NOMO-1 treated with DMSO at 0.1 percent for 48 hours (cell line): ENCODE results near the gene PHACTR3.

Experiments used
- DNase-seq: peaks from one replicate; lab custom pipeline; 2025; ENCODE audit not compliant: unreplicated experiment; lab: John Stamatoyannopoulos, UW

Gene PHACTR3

DNA sequence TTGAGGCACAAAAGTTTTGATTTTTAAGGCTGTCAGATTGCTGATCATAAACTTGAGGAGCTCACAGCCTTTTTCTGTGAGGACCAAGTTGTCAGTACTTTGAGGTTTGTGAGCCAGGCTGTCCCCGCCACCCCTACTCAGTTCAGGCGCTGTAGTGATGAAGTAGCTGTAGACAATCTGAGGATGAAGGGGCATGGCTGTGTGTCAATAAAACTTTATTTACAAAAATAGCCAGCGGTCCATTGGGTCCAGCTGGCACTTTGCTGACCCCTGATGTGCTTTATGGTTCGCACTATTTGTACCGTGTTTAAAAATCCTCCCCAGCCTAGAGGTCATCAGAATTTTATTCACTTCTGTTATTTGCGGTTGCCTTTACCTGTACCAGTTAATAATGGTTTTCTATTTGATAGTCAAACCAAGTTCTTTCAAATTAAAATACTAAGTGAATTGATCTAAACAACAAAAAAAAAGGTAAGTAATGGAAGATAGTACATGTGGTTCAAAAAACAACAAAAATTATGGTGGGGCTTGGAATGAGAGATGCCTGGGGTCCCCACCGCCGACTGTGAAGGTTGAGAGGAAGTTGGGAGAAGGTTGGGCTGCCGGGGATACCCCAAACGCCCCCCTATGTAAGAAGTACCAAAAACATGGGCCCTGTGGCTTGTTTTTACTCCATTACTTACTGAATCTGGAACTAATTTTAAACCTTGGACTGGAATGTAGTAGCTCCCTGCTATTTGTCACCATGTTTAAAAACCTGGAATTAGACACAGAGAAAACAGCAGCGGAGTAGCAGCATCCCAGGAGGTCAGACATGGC is 205.5 kb downstream of the PHACTR3 start:
- DNase-seq, result no peak

DNA sequence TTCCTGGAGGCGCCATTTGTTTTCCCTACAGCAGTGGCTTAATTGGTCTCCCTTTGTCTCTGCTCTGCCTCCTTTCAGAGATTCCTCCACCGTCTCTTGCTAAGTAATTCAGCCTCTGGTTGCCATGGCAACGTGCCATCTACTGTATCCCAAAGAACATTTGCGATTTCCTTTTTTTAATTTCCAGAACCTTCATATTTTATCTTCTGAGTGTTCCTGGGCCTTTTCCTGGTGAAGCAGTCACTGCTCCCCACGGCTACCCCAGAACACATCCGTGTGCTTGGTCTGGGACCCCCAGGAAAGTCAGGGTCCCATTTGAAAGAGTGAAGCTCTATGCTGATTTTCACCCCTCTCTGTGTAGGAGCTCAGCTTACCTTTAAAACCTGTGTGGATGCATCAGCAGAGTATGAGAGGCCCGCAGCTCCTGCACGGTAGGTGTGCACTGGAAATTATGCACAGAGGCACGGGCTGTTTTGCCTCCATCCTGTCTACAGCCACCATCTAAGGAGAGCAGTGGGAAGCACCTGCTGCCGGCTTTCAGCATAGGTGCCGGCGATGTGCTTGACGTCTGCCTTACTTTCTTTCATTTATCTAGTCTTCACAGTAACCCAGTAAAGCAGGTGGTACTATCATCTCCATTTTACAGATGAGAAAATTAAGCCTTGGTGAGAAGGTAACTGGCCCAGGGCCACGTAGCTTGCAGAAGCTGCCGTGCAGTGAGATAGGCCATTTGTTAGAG is 206.3 kb downstream of the PHACTR3 start:
- no peak for DNase-seq

DNA sequence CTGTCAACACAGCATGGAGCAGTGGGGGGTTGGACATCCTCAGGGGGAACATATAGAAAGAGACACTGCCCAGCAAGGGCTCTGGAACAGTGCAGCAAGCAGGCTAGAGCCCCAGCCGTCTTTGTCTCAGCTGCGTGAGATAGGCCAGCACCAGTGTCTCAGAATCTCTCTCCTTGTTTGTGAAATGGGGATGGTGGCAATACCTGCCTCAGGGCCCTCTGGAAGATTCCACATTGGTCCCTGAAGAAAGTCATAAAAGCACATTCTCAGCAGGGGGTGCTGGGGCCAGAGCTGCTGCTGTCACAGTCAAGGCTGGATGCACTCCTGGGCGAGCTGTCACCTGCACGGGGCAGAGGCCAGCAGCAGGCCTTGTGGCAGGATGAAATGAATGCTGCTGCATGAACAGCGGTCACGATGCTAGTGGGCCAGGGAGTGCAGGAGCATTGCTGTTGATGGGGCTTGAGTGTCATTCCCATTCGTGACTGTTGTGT is 207.4 kb downstream of the PHACTR3 start:
- DNase-seq, result no peak

DNA sequence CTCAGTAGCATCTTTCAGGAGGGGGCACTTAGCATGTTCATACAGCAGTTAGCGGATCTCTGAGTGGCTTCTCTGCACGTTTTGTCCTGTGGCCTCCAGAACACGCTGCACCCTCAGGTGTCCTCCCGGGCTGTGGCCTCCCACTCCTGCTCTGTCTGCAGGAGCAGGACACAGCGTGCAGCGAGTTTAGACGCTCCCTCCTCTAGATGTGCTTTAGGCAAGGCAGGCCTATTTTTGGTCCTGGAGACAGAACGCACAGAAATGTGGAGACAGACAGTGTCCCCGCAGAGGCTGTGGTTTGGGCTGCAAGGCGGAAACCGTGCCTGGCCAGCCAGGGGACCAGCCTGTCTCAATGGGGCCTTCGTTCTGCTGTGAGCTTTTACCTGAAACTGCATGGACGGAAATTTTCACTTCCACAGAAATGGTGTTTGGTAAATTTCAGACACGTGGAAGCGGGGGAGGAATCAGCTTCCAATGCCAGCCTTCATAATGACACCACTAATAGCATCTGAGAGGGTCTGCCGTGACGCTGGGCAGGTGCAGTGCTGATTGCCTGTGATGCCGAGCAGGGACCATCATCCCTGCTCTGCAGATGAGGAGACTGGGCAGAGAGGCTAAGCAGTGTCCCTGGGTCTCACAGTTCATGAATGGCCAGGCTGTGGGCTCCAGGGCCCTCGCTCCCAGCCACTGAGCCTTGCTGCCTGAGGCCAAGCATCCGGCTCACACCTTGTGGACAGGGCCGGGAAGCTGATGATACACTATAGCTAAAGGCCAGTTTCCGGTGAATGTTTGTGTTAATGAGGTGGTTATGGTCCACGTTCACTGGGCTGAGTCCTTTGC is 208.2 kb downstream of the PHACTR3 start:
- DNase-seq, result no peak

DNA sequence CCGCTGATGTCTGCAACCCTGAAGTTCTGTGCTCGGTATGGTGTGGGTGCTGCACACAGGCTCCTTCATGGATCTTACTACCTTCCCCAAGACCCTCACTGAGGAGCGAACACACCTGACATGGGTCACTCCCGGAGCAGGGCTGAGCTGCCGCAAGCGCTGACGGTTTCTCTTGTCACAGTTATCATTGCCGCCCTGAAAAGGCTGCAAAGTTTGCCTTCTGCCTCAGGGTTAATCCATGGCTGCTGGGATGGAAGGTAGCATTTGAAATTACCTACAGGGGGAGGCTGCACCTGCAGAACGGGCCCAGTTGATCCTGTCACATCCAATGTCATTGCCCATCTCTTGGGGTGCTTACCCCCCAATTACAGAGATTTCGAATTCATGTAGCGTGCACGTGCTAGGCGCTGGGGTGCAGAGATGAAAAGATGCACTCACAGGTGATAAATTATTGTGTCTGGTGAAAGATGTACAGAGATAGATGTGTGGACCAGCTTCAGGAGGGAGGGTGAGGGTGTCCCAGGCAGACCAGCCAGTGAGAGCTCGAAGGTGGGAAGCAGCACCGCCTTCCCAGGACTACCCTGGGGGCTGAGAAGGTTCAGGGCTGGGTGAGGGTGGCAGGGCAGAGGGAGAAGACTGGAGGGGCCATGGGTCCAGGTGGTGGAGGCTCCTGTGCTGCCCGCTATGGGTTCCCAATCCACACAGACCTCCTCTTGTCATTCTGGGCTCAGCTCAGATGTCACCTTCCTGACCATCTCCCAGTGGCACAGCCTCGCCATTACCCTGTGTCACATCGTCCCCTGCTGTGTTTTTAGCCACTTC is 209.0 kb downstream of the PHACTR3 start:
- no peak for DNase-seq

DNA sequence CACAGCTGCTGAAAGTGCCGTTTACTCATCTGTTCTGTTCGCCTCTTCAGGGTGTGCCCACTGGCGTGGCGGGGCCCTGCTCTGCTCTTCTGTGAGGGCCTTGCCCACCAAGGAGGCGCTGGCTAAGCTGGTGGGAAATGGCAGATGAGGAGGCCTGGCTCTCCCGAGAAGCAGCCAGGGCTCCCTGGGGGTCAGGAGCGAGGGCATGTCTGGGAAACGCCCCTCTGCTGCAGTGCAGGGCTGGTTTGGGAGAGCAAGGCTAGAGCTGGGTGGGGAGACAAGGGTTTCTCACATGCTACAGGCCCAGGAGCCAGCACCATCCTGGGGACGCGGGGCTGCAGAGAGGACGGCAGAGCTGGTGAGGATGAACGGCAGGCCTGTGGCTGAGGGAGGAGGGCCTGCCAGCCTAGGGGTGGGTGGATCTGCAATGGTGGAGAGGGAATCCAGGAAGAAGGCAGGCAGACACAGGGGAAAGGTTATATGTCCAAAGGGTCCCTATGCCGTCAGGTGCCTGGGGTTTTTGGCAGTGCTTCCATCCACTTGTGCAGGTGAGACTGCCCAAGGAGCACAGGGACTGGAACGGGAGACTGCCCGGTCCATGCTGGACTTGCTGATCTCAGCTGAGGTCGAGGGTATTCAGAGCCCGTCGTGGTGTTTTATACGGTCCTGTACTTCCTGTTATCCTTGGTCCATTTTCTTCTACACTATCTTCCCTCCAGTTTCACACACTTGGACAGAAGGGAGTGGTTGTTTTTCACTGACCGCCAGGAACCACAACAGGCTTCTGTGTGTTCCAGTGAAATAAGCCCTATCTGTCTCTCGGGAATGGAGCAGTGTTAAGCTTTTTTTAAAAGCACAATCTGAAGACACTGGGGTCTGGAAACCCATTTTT is 209.9 kb downstream of the PHACTR3 start:
- no peak for DNase-seq

DNA sequence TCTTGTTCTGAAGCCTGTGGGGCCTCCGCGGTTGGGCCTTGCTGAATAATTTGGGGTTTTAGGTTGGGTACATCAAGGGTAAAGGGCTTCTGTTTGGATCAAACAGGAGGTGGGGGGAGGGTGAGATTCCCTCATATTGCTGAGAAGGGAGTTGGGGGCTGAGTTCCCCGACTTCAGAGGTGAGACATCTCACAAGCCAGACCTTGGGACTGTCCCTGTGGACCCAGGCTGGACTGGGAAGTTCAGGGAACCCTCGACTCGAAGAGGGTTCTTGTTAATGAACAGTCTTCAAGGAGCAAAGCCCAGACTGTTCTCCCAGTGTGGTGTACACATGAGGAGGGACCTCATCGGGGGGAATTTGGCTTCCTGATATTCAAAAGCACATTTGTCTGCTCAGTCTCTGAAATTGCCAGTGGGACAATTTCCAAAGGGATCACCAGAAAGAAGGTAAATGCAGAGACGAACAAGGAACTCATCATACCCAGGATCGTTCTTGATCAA is 210.6 kb downstream of the PHACTR3 start:
- no peak for DNase-seq

DNA sequence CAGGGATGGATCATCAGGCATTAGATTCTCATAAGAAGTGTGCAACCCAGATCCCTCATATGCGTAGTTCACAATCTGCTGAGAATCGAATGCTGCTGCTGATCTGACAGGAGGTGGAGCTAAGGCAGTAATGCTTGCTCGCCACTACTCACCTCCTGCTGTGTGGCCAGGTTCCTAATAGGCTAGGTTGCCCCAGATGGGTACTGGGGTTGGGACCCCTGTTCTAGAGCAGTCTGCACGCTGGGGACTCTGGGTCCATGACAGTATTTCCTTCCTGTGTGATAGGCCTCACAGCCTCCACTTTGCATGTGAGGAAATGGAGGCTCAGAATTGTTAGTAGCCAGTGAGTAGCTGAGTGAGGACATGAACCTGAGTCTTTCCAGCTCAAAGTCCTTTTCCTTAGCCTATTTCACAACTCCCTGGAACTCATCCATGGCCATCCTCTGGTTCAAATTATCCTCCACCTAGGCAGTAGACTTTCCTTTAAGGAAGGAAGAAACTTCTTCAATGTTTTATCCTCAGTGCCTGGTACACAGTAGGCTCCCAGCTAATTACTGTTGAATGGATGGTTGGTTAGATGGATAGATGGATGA is 211.9 kb downstream of the PHACTR3 start:
- DNase-seq, result no peak

DNA sequence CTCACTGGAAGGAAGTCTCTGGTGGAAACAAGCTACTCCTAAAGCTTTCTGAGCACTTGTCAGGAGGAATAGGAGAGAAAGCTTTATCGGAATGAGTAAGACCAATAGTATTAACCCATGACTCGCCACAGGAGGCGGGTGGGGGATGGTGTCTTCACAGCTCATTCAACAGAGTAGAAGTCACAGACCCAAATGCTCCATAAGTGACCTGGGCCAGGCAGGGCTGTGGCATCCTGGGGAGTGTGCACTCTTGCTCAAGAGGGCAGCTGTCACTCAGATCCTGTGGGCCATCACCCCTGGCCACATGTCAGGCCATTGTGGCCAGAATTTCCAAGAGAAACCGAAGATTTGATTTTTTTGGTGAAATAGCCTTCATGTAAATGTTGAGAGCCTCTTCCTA is 213.1 kb downstream of the PHACTR3 start:
- no peak for DNase-seq

DNA sequence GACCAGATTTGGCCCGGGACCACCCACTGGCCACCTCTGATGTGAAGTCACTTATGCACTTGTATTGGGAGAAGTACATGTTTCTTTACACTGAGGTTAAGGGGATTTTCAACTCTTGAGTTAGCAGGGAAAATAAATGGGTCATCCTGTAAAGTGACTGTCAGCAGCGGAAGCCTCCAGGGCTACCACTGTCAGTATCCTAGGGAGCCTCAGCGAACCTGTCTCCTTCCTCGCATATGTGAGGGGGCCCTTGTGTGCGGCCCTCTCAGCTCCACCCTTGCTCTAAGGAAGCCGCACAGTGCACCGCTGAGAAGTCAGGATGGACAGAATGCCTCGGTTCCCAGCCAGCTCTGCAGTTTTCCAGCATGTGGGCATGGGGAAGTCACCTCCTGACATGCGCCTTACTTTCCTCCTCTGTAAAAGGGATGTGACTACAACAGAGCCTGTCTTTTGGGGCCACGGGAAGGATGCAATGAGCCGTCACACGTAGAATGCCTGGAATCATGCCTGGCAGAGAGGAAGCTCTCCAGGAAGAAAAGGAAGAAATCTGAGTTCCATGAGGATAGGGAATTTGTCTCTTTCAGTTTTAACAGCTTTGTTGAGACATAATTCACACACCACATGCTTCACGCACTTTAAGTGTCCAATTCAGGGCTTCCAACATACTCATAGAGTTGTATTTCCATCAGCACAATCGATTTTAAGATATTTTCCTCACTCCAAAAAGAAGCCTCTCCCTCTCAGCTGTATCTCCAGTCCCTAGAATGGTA is 213.7 kb downstream of the PHACTR3 start:
- DNase-seq, result no peak

DNA sequence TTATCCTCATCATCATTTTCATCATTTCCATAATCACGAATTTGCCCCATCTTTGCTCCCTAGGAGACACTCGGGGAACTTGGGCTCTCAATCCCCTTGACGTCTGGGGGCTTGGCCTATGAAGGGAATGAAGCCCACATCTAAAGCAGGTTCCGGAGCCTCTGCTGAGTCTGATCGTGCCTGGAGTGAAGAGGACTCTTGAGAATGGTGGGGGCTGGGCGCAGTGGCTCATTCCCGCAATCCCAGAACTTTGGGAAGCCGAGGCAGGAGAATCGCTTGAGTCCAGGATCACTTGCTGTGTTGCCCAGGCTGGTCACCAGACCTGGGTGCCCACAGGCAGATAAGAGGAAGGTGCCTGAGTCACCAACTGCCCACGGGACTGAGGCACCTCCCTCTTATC is 214.6 kb downstream of the PHACTR3 start:
- no peak for DNase-seq

DNA sequence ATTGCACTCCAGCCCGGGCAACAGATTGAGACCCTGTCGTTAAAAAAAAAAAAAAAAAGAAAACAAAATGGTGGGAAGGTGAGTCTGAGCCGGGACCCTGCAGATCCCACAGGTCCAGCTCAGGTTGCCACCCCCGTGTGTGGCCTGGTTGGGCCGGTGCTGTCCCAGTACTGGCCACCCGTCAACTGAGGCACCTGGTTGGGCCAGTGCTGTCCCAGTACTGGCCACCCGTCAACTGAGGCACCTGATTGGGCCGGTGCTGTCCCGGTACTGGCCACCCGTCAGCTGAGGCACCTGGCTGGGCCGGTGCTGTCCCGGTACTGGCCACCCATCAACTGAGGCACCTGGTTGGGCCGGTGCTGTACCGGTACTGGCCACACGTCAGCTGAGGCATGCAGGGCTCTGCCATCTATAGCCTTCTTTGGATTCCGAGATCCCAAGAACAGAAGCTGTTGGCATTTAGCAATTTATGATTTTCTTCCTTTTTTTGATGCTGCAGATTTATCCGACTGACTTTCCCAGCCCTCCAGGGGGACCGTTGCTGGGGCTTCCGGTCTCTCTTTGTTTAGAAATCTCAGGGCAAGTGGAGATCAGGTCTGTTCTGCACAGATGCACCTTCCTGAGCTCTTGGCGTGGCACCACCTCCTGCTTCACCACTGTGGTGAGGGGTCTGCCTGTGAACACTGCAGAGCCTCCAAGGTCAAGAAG is 215.3 kb downstream of the PHACTR3 start:
- DNase-seq, result no peak

DNA sequence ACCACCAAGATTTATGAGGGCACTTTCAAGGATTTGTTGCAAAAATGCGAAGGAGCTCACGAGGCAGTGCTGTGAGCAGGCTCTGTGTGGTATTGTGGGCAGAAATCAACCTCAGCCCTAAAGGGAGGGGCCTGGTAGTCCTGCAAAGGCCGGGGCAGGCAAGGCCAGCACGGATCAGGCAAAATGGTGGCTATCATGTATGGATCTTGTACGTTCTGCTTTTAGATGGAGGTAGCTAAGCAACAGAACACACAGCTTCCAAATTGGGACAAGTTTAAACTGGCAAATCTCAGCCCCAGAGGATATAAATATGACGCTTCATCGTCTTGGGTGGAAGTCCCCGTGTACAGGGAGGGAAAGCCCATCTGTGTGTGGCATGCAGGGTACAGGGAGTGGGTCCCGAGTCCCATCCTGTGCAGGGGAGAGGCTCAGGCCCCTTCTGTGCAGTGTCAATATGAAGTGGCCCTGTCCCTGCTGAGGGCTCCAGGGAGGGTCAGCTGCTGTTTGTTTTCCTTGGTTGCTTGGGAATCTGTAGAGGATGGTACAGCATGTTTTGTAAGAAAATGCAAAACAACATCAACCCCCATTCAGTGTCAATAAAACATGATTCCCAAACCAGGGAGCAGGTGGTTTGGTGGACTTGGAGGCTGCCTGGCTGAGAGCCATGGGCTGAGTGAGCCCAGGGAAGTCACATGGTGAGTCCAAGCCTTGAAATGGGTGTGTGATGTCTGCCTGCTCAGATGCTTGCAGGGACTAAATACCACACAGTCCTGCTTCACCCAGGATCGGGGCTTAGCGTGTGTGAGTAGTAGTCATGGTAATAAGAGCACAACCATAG is 216.1 kb downstream of the PHACTR3 start:
- DNase-seq, result no peak

DNA sequence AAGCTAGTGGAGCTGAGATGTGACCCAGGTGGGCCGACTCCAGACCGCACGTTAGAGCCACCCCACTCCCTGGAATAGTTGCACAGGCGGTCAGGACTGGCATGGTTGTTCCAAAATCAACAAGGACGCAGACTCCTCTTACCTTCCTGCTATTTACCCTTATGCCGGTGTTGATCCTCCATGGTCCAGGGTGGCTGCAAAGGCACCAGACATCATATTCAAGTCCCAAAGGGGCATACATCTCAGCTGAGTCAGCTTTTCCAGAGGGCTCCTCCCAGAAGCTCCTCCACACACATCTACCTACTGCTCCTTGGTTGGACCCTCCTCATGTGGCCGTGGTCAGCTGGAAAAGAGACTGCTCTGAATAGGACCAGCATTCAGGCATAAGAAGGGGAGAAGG is 216.9 kb downstream of the PHACTR3 start:
- no peak for DNase-seq

DNA sequence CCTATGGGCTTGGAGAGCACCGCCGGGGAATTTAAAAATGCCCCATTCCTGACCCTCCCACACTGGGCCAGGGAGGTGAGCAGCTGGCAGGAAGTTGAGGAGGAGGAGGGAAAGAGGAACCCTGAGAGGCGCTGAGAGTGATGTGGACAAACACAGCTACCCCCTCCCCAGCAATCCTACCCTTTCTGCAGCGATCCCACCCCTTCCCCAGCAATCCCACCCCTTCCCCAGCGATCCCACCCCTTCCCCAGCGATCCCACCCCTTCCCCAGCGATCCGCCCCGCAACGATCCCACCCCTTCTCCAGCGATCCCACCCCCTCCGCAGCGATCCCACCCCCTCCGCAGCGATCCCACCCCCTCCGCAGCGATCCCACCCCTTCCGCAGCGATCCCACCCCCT is 217.4 kb downstream of the PHACTR3 start:
- DNase-seq, result no peak

DNA sequence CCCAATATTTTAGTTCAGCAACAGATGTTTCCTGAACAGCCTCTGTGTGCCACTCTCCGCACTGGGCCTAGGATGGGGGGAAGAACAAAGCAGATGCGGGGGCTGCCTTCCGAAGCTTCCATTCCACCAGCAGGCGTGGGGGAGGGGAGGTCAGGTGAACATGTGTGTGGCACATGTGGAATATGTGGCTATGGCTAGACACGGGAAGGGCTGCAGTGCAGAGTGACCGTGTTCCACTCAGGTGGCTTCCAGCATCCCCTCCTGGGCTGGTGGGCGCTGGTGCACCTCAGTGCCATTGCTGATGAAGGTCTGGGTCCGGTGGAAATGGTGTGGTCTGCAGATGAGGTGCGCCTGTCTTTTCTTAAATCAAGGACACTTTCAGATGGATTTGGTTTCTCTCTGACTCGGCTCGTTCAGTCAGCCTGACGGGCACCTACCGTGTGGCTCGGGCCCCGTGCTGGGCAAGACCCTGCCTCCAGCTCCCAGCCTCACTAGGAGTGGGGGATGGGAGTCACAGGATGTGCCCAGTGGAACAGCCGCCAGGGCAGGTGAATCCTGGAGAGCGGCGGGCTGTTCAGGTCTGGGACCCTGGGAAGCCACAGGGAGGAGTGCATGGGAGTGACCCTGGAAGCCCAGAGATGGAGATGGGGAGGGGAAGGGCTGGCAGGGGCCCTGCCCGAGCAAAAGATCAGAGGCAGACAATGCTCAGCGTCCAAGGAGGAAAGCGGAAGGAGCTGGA is 218.1 kb downstream of the PHACTR3 start:
- DNase-seq, result no peak
